HG02610 (cell line): ENCODE data around the gene MBOAT2.

Source experiments
- ATAC-seq: cut with Tn5 transposase; IDR thresholded peaks from one replicate; pipeline ENCODE4 v1.9.1; 2021; ENCODE audit warnings: mild to moderate bottlenecking, moderate library complexity; ENCODE audit not compliant: unreplicated experiment

Gene MBOAT2

GRCh38 chr2:8863331-8863953, 140.0 kb downstream of the MBOAT2 start:
- no peak for ATAC-seq

GRCh38 chr2:8862230-8862629, 141.3 kb downstream of the MBOAT2 start:
- ATAC-seq = no peak

GRCh38 chr2:8861797-8862196, 141.7 kb downstream of the MBOAT2 start:
- ATAC-seq = no peak

GRCh38 chr2:8860239-8860638, 143.2 kb downstream of the MBOAT2 start:
- no peak for ATAC-seq

- ATAC-seq = no peak
These were observed 144.6 kb downstream of the MBOAT2 start for GRCh38 chr2:8858910-8859309.

GRCh38 chr2:8858264-8858663, 145.2 kb downstream of the MBOAT2 start:
- no peak for ATAC-seq

GRCh38 chr2:8857709-8858108, 145.8 kb downstream of the MBOAT2 start:
- no peak for ATAC-seq

- no peak for ATAC-seq
These were observed 147.3 kb downstream of the MBOAT2 start for GRCh38 chr2:8856176-8856575.

- no peak for ATAC-seq
These were observed 148.5 kb downstream of the MBOAT2 start for GRCh38 chr2:8855010-8855409.

- no peak for ATAC-seq
These were observed 150.1 kb downstream of the MBOAT2 start for GRCh38 chr2:8853426-8853825.

- ATAC-seq = no peak
These were observed 151.5 kb downstream of the MBOAT2 start for GRCh38 chr2:8851811-8852560.

- no peak for ATAC-seq
These were observed 152.5 kb downstream of the MBOAT2 start for GRCh38 chr2:8850845-8851487.

GRCh38 chr2:8849327-8849726, 154.2 kb downstream of the MBOAT2 start:
- no peak for ATAC-seq

- ATAC-seq = no peak
These were observed 155.0 kb downstream of the MBOAT2 start for GRCh38 chr2:8848328-8849100.

- ATAC-seq = no peak
These were observed 156.1 kb downstream of the MBOAT2 start for GRCh38 chr2:8847400-8847799.

- no peak for ATAC-seq
These were observed 161.6 kb downstream of the MBOAT2 start for GRCh38 chr2:8841932-8842331.

- no peak for ATAC-seq
These were observed 162.9 kb downstream of the MBOAT2 start for GRCh38 chr2:8840475-8841091.

GRCh38 chr2:8839189-8839965, 164.1 kb downstream of the MBOAT2 start:
- ATAC-seq = no peak

GRCh38 chr2:8837795-8838140, 165.7 kb downstream of the MBOAT2 start:
- ATAC-seq = no peak
